Keratinocyte (primary cell): ENCODE measurements around the gene NOS3. TPM values are rescaled to one million over a fixed set of nuclear protein-coding genes. Genes with fewer than 3 reads are reported as not detected.

Source experiments
- DNase-seq: peaks from one replicate; pipeline ENCODE4 v3.0.0-alpha.2; 2011; ENCODE audit warnings: low read depth, missing footprints, low spot score
- FAIRE-seq: peaks from 2 replicates; lab custom pipeline; 2011; peaks lifted over from hg19 to GRCh38; lab: Jason Lieb, UNC
- H2AFZ ChIP-seq: 2 replicates; pipeline ENCODE4 v1.6.0; 2012; ENCODE audit warnings: low read length, control low read depth, inconsistent platforms; ENCODE audit not compliant: control insufficient read depth
- H3K27ac ChIP-seq: 2 replicates; pipeline ENCODE4 v1.5.1; 2011; ENCODE audit warnings: low read length; ENCODE audit not compliant: control insufficient read depth, insufficient read depth
- H3K27me3 ChIP-seq: 3 replicates; pipeline ENCODE4 v1.6.0; 2011; ENCODE audit warnings: low read length; ENCODE audit not compliant: control insufficient read depth, insufficient read depth; ENCODE audit errors: extremely low read depth
- H3K36me3 ChIP-seq, 2 experiments: 2 replicates in 1 of 2; 3 replicates in 1 of 2; pipeline ENCODE4 v1.5.1; 2011; ENCODE audit warnings: low read length in 2 of 2, mild to moderate bottlenecking in 1 of 2; ENCODE audit not compliant: control insufficient read depth in 2 of 2, insufficient read depth in 2 of 2; ENCODE audit errors: extremely low read depth in 1 of 2
- H3K4me1 ChIP-seq: 3 replicates; pipeline ENCODE4 v1.5.1; 2011; ENCODE audit warnings: low read length; ENCODE audit not compliant: control insufficient read depth, insufficient read depth; ENCODE audit errors: extremely low read depth
- H3K4me2 ChIP-seq: 3 replicates; pipeline ENCODE4 v1.6.0; 2011; ENCODE audit warnings: low read depth, low read length; ENCODE audit not compliant: control insufficient read depth, insufficient read depth; ENCODE audit errors: extremely low read depth
- H3K4me3 ChIP-seq, 3 experiments: fragments of 200-600 bp in 1 of 3; sonication (generic) in 1 of 3; 2 replicates in 2 of 3; 3 replicates in 1 of 3; pipeline ENCODE4 v1.5.1; 2011 to 2016; ENCODE audit warnings: low read length in 3 of 3, mild to moderate bottlenecking in 3 of 3, control low read depth in 2 of 3, inconsistent platforms in 1 of 3, low read depth in 1 of 3, mixed read lengths in 1 of 3, mixed run types in 1 of 3, moderate library complexity in 1 of 3; ENCODE audit not compliant: control insufficient read depth in 2 of 3, insufficient read depth in 2 of 3; ENCODE audit errors: extremely low read depth in 1 of 3
- H3K79me2 ChIP-seq: 2 replicates; pipeline ENCODE4 v1.6.0; 2012; ENCODE audit warnings: low read length; ENCODE audit not compliant: control insufficient read depth, insufficient read depth
- H3K9ac ChIP-seq: 3 replicates; pipeline ENCODE4 v1.6.0; 2011; ENCODE audit warnings: low read length; ENCODE audit not compliant: control insufficient read depth, insufficient read depth; ENCODE audit errors: extremely low read depth
- H3K9me1 ChIP-seq: 3 replicates; pipeline ENCODE4 v1.6.0; 2011; ENCODE audit warnings: low read length; ENCODE audit not compliant: control insufficient read depth, insufficient read depth; ENCODE audit errors: extremely low read depth
- H3K9me3 ChIP-seq: 2 replicates; pipeline ENCODE4 v1.5.1; 2012; ENCODE audit warnings: low read depth, low read length; ENCODE audit not compliant: control insufficient read depth
- H4K20me1 ChIP-seq: 3 replicates; pipeline ENCODE4 v1.6.0; 2011; ENCODE audit warnings: low read length; ENCODE audit not compliant: control insufficient read depth, insufficient read depth; ENCODE audit errors: extremely low read depth
- CTCF ChIP-seq, 3 experiments: IDR thresholded peaks in 1 of 3; conservative IDR thresholded peaks in 1 of 3; optimal IDR thresholded peaks in 1 of 3; 2 replicates in 2 of 3; 3 replicates in 1 of 3; pipeline versions ENCODE3 to v1.5.1; 2011; ENCODE audit warnings: low read length in 3 of 3, mild to moderate bottlenecking in 3 of 3, moderate library complexity in 2 of 3, control low read depth in 1 of 3, inconsistent platforms in 1 of 3; ENCODE audit not compliant: insufficient read depth in 2 of 3; ENCODE audit errors: extremely low read depth in 1 of 3
- EZH2 ChIP-seq: IDR thresholded peaks from one replicate; pipeline ENCODE4 v1.6.1; 2012; ENCODE audit warnings: inconsistent platforms, mild to moderate bottlenecking, low read length, moderate library complexity
- dilution Hi-C: fragments of 300-500 bp; cut with MboI; formaldehyde crosslinking; loops from one replicate; pipeline ENCODE4 v1.7.0; 2020; ENCODE audit warnings: low sequenced_read_pairs; ENCODE audit not compliant: extremely low pct_ligation_motif_present
- polyA plus RNA-seq, 5 experiments: library from polyadenylated mRNA; depleted of rRNA in 3 of 5; stranded (reverse) in 3 of 5; stranded (forward) in 1 of 5; unstranded in 1 of 5; fragments of >200 nt; gene quantifications; 1 replicate in 1 of 5; 2 replicates in 3 of 5; 3 replicates in 1 of 5; pipeline versions ENCODE4 v1.2.1 to v1.2.3, GENCODE V29; 2011 to 2012; ENCODE audit warnings: missing spikeins in 2 of 5, low read depth in 1 of 5, low replicate concordance in 1 of 5

The NOS3 gene
- polyA plus RNA-seq, 1 donor (not counting 4 experiments of a cell fraction or from before 2014, with no cell fraction given): 0.77 TPM

DNA sequence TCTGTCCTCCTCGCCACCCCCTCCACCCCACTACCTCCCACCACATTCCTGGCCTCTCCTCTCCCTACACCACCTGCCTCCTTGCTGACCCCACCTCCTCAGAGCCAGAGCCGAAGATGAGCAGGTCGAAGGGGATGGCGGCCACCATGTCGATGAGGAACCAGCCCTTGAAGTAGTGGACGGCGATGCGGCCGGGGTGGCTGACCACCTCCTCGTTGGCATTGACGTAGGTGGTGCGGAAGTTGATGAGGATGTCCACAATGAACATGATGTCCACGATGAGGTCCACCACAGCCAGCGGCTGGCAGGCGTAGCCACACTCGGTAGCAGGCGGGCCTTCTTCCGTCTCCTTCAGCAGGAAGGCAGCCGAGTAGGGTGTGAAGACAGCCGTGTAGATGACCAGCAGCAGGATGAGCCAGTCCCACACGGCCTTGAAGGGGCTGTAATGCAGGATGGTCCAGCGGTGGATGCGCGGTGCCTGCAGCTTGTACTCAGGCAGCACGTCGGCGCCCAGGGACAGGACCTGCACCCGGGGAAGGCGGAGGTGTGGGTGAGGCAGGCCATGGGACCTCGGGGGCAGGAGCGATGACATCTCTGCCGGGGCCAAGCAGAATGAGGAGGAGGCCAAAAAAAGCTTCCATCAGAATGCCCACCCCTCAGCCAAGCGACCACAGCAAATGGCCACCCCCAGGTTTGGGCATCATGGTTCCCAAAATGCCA is 38.3 kb upstream of the NOS3 start:
- no peak for TF ChIP-seq EZH2
- TF ChIP-seq CTCF (optimal IDR thresholded peaks at IDR 0.05 in 1 of 3, IDR thresholded peaks at IDR 0.05 in 1 of 3, conservative IDR thresholded peaks at IDR 0.05 in 1 of 3; ENCODE audit: extremely low read depth in 1 of 3, insufficient read depth in 2 of 3, low read length in 3 of 3): no peak
- no peak overlapping the region for H3K9ac ChIP-seq
- H3K36me3 ChIP-seq: no peaks in the 10 kb centered on the region
- H4K20me1 ChIP-seq: no peaks in the 10 kb centered on the region
- FAIRE-seq (no peak), DNase-seq (no peak)
- H3K4me2 ChIP-seq: no peak overlapping the region
- H3K4me3 ChIP-seq: no peak overlapping the region
- H2AFZ ChIP-seq: no peak overlapping the region
- peaks cover 43% of the 10 kb centered on the region for H3K27me3 ChIP-seq
- H3K9me3 ChIP-seq: no peaks in the 10 kb centered on the region
- dilution Hi-C loops: no loop called here
- H3K79me2 ChIP-seq: no peaks in the 10 kb centered on the region
- H3K27ac ChIP-seq: no peak overlapping the region
- H3K4me1 ChIP-seq: no peaks in the 10 kb centered on the region
- H3K9me1 ChIP-seq: no peaks in the 10 kb centered on the region

- no peak for DNase-seq
- Histone ChIP-seq H3K27ac (no peak overlapping the region), H3K4me3 (no peak overlapping the region), H2AFZ (no peak overlapping the region), H3K9ac (no peak overlapping the region), H3K79me2 (no peaks in the 10 kb centered on the region), H3K27me3 (peaks cover 50% of the 10 kb centered on the region), H3K9me3 (no peaks in the 10 kb centered on the region), H3K4me2 (no peak overlapping the region), H3K4me1 (no peaks in the 10 kb centered on the region), H3K36me3 (no peaks in the 10 kb centered on the region), H3K9me1 (no peaks in the 10 kb centered on the region), H4K20me1 (no peaks in the 10 kb centered on the region)
- no peak for FAIRE-seq
- TF ChIP-seq CTCF (optimal IDR thresholded peaks at IDR 0.05 in 1 of 3, IDR thresholded peaks at IDR 0.05 in 1 of 3, conservative IDR thresholded peaks at IDR 0.05 in 1 of 3; ENCODE audit: extremely low read depth in 1 of 3, insufficient read depth in 2 of 3, low read length in 3 of 3) (no peak), EZH2 (no peak)
- dilution Hi-C loops: no loop called here
Measured at GRCh38 chr7:150953061-150953997, 37.5 kb upstream of the NOS3 start.
